HEK293 (cell line): ENCODE data around the gene PKNOX2.

Experiments
- CTCF ChIA-PET: fragments of 350-600 bp; formaldehyde crosslinking; extraction: SDS; loops from one replicate; lab custom pipeline; 2021; ENCODE audit warnings: antibody characterized with exemption; lab: Yijun Ruan, JAX
- POLR2A ChIA-PET: fragments of 300-600 bp; formaldehyde crosslinking; extraction: SDS; loops from one replicate; lab custom pipeline; 2020; ENCODE audit warnings: antibody characterized with exemption, inconsistent platforms; lab: Yijun Ruan, JAX
- H3K27ac ChIP-seq: fragments of 200-500 bp; sonication (Bioruptor generic); 2 replicates; pipeline ENCODE4 v1.5.1; 2014; ENCODE audit warnings: low read depth, low read length, control low read depth, inconsistent platforms; ENCODE audit errors: extremely low read depth
- H3K36me3 ChIP-seq, 2 experiments: fragments of 200-500 bp in 1 of 2; sonication (Bioruptor generic) in 1 of 2; 1 replicate in 1 of 2; 2 replicates in 1 of 2; pipeline ENCODE4 v1.5.1; 2014 to 2017; ENCODE audit warnings: inconsistent platforms in 2 of 2, low read length in 2 of 2; ENCODE audit not compliant: control insufficient read depth in 2 of 2, insufficient read depth in 1 of 2
- H3K4me1 ChIP-seq: fragments of 200-500 bp; sonication (Bioruptor generic); 2 replicates; pipeline ENCODE4 v1.5.1; 2014; ENCODE audit warnings: mild to moderate bottlenecking, low read length, inconsistent platforms; ENCODE audit not compliant: control insufficient read depth, insufficient read depth
- H3K4me3 ChIP-seq: 2 replicates; pipeline ENCODE4 v1.5.1; 2011; ENCODE audit warnings: low read depth, mild to moderate bottlenecking, control low read depth, low read length, moderate library complexity
- H3K9me3 ChIP-seq: fragments of 200-500 bp; sonication (Bioruptor generic); 2 replicates; pipeline ENCODE4 v1.5.1; 2014; ENCODE audit warnings: low read depth, low read length, inconsistent platforms; ENCODE audit not compliant: control insufficient read depth, insufficient read depth
- HOXD13 ChIP-seq: sonication (generic); formaldehyde crosslinking; IDR thresholded peaks from 2 replicates; pipeline ENCODE4 v1.8.0; 2022; ENCODE audit warnings: missing genetic modification reagents, borderline replicate concordance
- PRDM2 ChIP-seq: fragments of 450-650 bp; formaldehyde crosslinking; IDR thresholded peaks from 2 replicates; pipeline ENCODE4 v1.5.1; 2016; ENCODE audit warnings: missing biosample characterization, missing genetic modification characterization, borderline replicate concordance
- TCF7L2 ChIP-seq: IDR thresholded peaks from 2 replicates; pipeline ENCODE4 v1.6.1; 2011; ENCODE audit warnings: low read depth, mild to moderate bottlenecking, inconsistent platforms, low read length, moderate library complexity, borderline replicate concordance
- ZFP37 ChIP-seq: fragments of 450-650 bp; formaldehyde crosslinking; IDR thresholded peaks from 2 replicates; pipeline ENCODE4 v1.5.1; 2016; ENCODE audit warnings: missing biosample characterization, missing genetic modification characterization
- ZNF174 ChIP-seq: fragments of 450-650 bp; formaldehyde crosslinking; IDR thresholded peaks from 2 replicates; pipeline ENCODE4 v1.5.0; 2017; ENCODE audit warnings: missing biosample characterization, mild to moderate bottlenecking, missing genetic modification characterization
- ZNF23 ChIP-seq: fragments of 450-650 bp; formaldehyde crosslinking; IDR thresholded peaks from 2 replicates; pipeline ENCODE4 v1.5.1; 2016; ENCODE audit warnings: missing biosample characterization, missing genetic modification characterization, borderline replicate concordance
- ZNF239 ChIP-seq: fragments of 450-650 bp; formaldehyde crosslinking; IDR thresholded peaks from 2 replicates; pipeline ENCODE4 v1.5.1; 2016; ENCODE audit warnings: missing biosample characterization, missing genetic modification characterization
- ZNF280C ChIP-seq: fragments of 450-650 bp; formaldehyde crosslinking; IDR thresholded peaks from 2 replicates; pipeline ENCODE4 v1.5.1; 2016; ENCODE audit warnings: missing biosample characterization, missing genetic modification characterization
- ZNF473 ChIP-seq: fragments of 450-650 bp; formaldehyde crosslinking; IDR thresholded peaks from 2 replicates; pipeline ENCODE4 v1.5.1; 2017; ENCODE audit warnings: missing biosample characterization, missing genetic modification characterization
- ZNF48 ChIP-seq: fragments of 450-650 bp; formaldehyde crosslinking; IDR thresholded peaks from 2 replicates; pipeline ENCODE4 v1.5.1; 2016; ENCODE audit warnings: missing biosample characterization, missing genetic modification characterization
- ZNF488 ChIP-seq: fragments of 450-650 bp; formaldehyde crosslinking; IDR thresholded peaks from 2 replicates; pipeline ENCODE4 v1.5.1; 2016; ENCODE audit warnings: missing biosample characterization, missing genetic modification characterization
- ZNF610 ChIP-seq: fragments of 450-650 bp; formaldehyde crosslinking; IDR thresholded peaks from 2 replicates; pipeline ENCODE4 v1.5.1; 2016; ENCODE audit warnings: missing biosample characterization, missing genetic modification characterization, borderline replicate concordance
- ZNF629 ChIP-seq: fragments of 450-650 bp; formaldehyde crosslinking; IDR thresholded peaks from 2 replicates; pipeline ENCODE4 v1.5.1; 2017; ENCODE audit warnings: missing biosample characterization, missing genetic modification characterization
- ZNF654 ChIP-seq: fragments of 450-650 bp; formaldehyde crosslinking; IDR thresholded peaks from 2 replicates; pipeline ENCODE4 v1.5.1; 2016; ENCODE audit warnings: low read depth, missing biosample characterization, missing genetic modification characterization
- ZSCAN23 ChIP-seq: fragments of 450-650 bp; formaldehyde crosslinking; IDR thresholded peaks from 2 replicates; pipeline ENCODE4 v1.5.1; 2016; ENCODE audit warnings: missing biosample characterization, missing genetic modification characterization
- TF ChIP-seq, protein P1 (sequence below): fragments of 450-650 bp; IDR thresholded peaks from 2 replicates; pipeline ENCODE4 v1.5.1; 2018; ENCODE audit warnings: missing biosample characterization, missing genetic modification characterization
- TF ChIP-seq, protein P2 (sequence below): sonication (generic); formaldehyde crosslinking; IDR thresholded peaks from 2 replicates; pipeline ENCODE4 v1.8.1; 2022; ENCODE audit warnings: mild to moderate bottlenecking, moderate library complexity, missing genetic modification reagents

The PKNOX2 gene

GRCh38 chr11:125235071-125235471 lies 70.5 kb downstream of the PKNOX2 start (continued):
- TF ChIP-seq HOXD13 (CRISPR knock-in tag) (no peak), ZNF488 (tag by site-specific recombination) (no peak)

- Histone ChIP-seq H3K27ac (no peak overlapping the region), H3K9me3 (no peaks in the 10 kb centered on the region), H3K4me3 (no peak overlapping the region), H3K4me1 (no peaks in the 10 kb centered on the region), H3K36me3 (peaks cover 0 to 6% of the 10 kb centered on the region in 2 experiments; a peak in 1 of 3 replicates)
- TF ChIP-seq ZNF23 (tag by site-specific recombination), result no peak
- CTCF ChIA-PET, result interaction anchor here (1.3 kb wide), 1 partner anchor 11 kb away, joined by 3 read pairs; no protein-coding TSS in a partner anchor
- POLR2A ChIA-PET, result no interaction called here
Observed at GRCh38 chr11:125236072-125236825, 71.7 kb downstream of the PKNOX2 start.

DNA sequence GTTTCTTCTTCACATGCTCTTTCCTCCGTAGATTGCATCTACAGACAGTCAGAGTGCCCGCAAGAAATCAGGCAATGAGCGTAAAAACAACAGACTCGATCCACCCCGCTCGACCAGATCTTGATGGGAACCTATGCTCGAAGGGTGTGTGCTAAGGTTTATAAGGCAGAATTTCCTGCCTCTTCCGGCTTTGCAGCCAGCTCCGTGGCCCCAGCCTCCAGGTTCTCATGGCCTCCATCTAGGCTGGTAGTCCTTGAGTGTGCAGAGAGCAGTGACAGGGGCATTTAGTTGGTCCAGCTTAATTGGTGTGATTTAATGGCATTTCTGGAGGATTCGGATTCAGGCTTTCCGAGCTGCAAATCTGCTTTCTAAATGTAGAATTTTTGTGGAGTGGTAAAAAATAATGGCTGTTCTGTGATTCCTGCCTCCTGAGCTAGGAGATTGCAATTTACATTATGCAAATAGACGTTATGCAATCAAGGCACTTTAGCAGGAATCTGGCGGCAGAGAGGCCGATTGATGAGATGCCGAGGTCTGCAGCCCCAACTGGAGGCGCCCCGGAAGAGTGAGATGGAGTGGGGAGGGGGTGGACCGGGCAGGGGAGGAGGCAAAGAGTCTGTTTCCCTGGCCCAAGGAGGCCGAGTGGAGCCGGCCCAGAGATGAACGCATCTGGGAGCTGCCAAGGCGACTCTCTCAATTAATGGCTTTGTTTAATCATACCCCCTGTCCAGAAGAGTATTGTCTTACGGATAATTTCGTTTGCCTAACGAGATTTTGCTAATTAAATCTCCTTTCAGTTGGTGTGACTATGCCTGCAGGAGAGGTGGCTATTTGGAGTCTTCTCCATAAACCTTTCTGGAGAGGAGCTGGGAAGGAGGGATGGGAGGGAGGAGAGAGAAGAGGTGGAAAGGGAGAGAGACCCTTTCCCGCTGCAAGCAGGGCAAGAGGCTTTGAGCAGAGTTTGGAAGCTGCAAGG lies 75.3 kb downstream of the PKNOX2 start:
- Histone ChIP-seq H3K27ac (no peak overlapping the region), H3K9me3 (no peaks in the 10 kb centered on the region), H3K4me1 (no peaks in the 10 kb centered on the region), H3K36me3 (peaks cover 0 to 6% of the 10 kb centered on the region in 2 experiments; a peak in 1 of 3 replicates), H3K4me3 (no peak overlapping the region)
- ChIA-PET POLR2A (no interaction called here), CTCF (no interaction called here)
- TF ChIP-seq ZNF280C (tag by site-specific recombination), result no peak
- no peak for TF ChIP-seq ZFP37 (tag by site-specific recombination)
- TF ChIP-seq ZNF610 (tag by site-specific recombination), result no peak
- no peak for TF ChIP-seq TCF7L2
- no peak for TF ChIP-seq PRDM2 (tag by site-specific recombination)
- TF ChIP-seq ZNF473 (tag by site-specific recombination), result no peak
- TF ChIP-seq ZSCAN23 (tag by site-specific recombination), result no peak
- no peak for TF ChIP-seq ZNF48
- no peak for TF ChIP-seq ZNF629 (tag by site-specific recombination)
- TF ChIP-seq ZNF654 (tag by site-specific recombination), result no peak
- TF ChIP-seq, protein P1, sequence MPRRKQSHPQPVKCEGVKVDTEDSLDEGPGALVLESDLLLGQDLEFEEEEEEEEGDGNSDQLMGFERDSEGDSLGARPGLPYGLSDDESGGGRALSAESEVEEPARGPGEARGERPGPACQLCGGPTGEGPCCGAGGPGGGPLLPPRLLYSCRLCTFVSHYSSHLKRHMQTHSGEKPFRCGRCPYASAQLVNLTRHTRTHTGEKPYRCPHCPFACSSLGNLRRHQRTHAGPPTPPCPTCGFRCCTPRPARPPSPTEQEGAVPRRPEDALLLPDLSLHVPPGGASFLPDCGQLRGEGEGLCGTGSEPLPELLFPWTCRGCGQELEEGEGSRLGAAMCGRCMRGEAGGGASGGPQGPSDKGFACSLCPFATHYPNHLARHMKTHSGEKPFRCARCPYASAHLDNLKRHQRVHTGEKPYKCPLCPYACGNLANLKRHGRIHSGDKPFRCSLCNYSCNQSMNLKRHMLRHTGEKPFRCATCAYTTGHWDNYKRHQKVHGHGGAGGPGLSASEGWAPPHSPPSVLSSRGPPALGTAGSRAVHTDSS (tag by site-specific recombination), result no peak
- TF ChIP-seq ZNF174, result no peak
- TF ChIP-seq ZNF239 (tag by site-specific recombination), result no peak
- TF ChIP-seq, protein P2, sequence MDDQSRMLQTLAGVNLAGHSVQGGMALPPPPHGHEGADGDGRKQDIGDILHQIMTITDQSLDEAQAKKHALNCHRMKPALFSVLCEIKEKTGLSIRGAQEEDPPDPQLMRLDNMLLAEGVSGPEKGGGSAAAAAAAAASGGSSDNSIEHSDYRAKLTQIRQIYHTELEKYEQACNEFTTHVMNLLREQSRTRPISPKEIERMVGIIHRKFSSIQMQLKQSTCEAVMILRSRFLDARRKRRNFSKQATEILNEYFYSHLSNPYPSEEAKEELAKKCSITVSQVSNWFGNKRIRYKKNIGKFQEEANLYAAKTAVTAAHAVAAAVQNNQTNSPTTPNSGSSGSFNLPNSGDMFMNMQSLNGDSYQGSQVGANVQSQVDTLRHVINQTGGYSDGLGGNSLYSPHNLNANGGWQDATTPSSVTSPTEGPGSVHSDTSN (CRISPR knock-in tag), result no peak
